ENCODE data around the gene EGFR. TPM values are rescaled to one million over a fixed set of nuclear protein-coding genes. Genes with fewer than 3 reads are reported as not detected.

EGFR gene
- polyA plus RNA-seq, 2 of the 4 experiments (the other 2 are of a cell fraction) = 59.5 to 63.8 TPM

- Histone ChIP-seq H3K4me2 (peak overlapping the region; percentile 80), H3K4me1 (peaks cover 25% of the 10 kb centered on the region), H3K9me3 (no peaks in the 10 kb centered on the region), H3K27ac (peak overlapping the region; percentile 97 to 98), H3K4me3 (no peak overlapping the region)
- CTCF ChIA-PET = interaction anchor here (0.6 to 3.8 kb wide), 8 partner anchors 13 to 237 kb away, joined by 3 to 20 read pairs (median 4); no protein-coding TSS in a partner anchor
- DNase-seq (ENCODE audit: low read depth in 1 of 2, low spot score in 1 of 2) (no peak), FAIRE-seq (no peak), ATAC-seq (no peak)
- TF ChIP-seq POLR2AphosphoS2 (conservative IDR thresholded peaks at IDR 0.05; ENCODE audit: low read length) (no peak), CEBPB (IDR thresholded peaks at IDR 0.05) (no peak)
- WGBS (ENCODE audit: missing lambda C conversion rate) = 96% methylated on average over 6 of the region's 6 CpGs
- POLR2A ChIA-PET = interaction anchor here (0.8 to 1.7 kb wide), 2 partner anchors 140 to 229 kb away, joined by 3 to 6 read pairs; no protein-coding TSS in a partner anchor
These were observed 976 bp upstream of the EGFR start for GRCh38 chr7:55017841-55018240.

- DNase-seq (ENCODE audit: low read depth in 1 of 2, low spot score in 1 of 2) (peak in 1 of 2 experiments; percentile 44), ATAC-seq (peak; percentile 18 to 54; a peak in 5 of 6 replicates), FAIRE-seq (no peak)
- Histone ChIP-seq H3K27ac (peak overlapping the region; percentile 97 to 98), H3K4me1 (peaks cover 39% of the 10 kb centered on the region), H3K9me3 (no peaks in the 10 kb centered on the region), H3K4me2 (peak overlapping the region; percentile 80), H3K4me3 (peak overlapping the region; percentile 95)
- TF ChIP-seq CHD2 (IDR thresholded peaks at IDR 0.05; ENCODE audit: low read length, partially characterized antibody) (no peak), JUN (IDR thresholded peaks at IDR 0.05) (peak; percentile 50 to 55; a peak in 3 of 5 replicates)
- WGBS (ENCODE audit: missing lambda C conversion rate) = 0% methylated on average over 4 of the region's 70 CpGs
- POLR2A ChIA-PET = interaction anchor here (0.7 to 3.8 kb wide), 12 partner anchors 11 to 1032 kb away, joined by 3 to 24 read pairs (median 3); partner anchors contain the start of genes CCT6A, PSPH and SEC61G
- CTCF ChIA-PET = interaction anchor here (0.7 to 3.8 kb wide), 13 partner anchors 10 to 248 kb away, joined by 3 to 20 read pairs (median 4); no protein-coding TSS in a partner anchor
These were observed 424 bp downstream of the EGFR start for GRCh38 chr7:55019191-55019690.

GRCh38 chr7:55019691-55020465 lies 1.1 kb downstream of the EGFR start:
- peaks cover 45% of the 10 kb centered on the region for H3K4me1 ChIP-seq
- peak overlapping the region; percentile 97 to 98 for H3K27ac ChIP-seq
- WGBS (ENCODE audit: missing lambda C conversion rate) = under 1% methylated on average over 29 of the region's 78 CpGs
- CTCF ChIA-PET = interaction anchor here (0.7 to 3.8 kb wide), 17 partner anchors 10 to 248 kb away, joined by 3 to 20 read pairs (median 4); no protein-coding TSS in a partner anchor
- H3K4me2 ChIP-seq = peak overlapping the region; percentile 80
- H3K9me3 ChIP-seq = no peaks in the 10 kb centered on the region
- POLR2A ChIA-PET = interaction anchor here (0.6 to 3.8 kb wide), 9 partner anchors 24 to 261 kb away, joined by 3 to 24 read pairs (median 4); partner anchors contain the start of gene SEC61G
- FAIRE-seq (no peak), DNase-seq (ENCODE audit: low read depth in 1 of 2, low spot score in 1 of 2) (peak in 1 of 2 experiments; percentile 62), ATAC-seq (peak; percentile 33 to 62; a peak in 5 of 6 replicates)
- peak overlapping the region; percentile 95 for H3K4me3 ChIP-seq
- TF ChIP-seq PHF8 (IDR thresholded peaks at IDR 0.05; ENCODE audit: borderline replicate concordance, low read depth) (0 out of 2 replicates have a peak, but pooled peaks have one; percentile 21), ESRRA (IDR thresholded peaks at IDR 0.05; ENCODE audit: borderline replicate concordance, low read length) (no peak), POLR2AphosphoS2 (conservative IDR thresholded peaks at IDR 0.05; ENCODE audit: low read length) (no peak), HOXA7 (CRISPR knock-in tag; IDR thresholded peaks at IDR 0.05) (no peak)

GRCh38 chr7:55020466-55020871 lies 1.7 kb downstream of the EGFR start:
- peak; percentile 42 to 57 for DNase-seq (ENCODE audit: low read depth in 1 of 2, low spot score in 1 of 2)
- CTCF ChIA-PET = interaction anchor here (0.6 to 3.3 kb wide), 12 partner anchors 17 to 247 kb away, joined by 3 to 14 read pairs (median 4); no protein-coding TSS in a partner anchor

More at GRCh38 chr7:55020466-55020871, 1.7 kb downstream of the EGFR start:
- peak overlapping the region; percentile 95 for H3K4me3 ChIP-seq
- peak overlapping the region; percentile 80 for H3K4me2 ChIP-seq
- FAIRE-seq (no peak), ATAC-seq (peak in 1 of 2 experiments; percentile 1; a peak in 1 of 6 replicates)
- 2% methylated on average over 11 of the region's 11 CpGs for WGBS (ENCODE audit: missing lambda C conversion rate)
- H3K4me1 ChIP-seq = peaks cover 51% of the 10 kb centered on the region
- no peaks in the 10 kb centered on the region for H3K9me3 ChIP-seq
- H3K27ac ChIP-seq = peak overlapping the region; percentile 97 to 98
- POLR2A ChIA-PET = interaction anchor here (0.9 to 3.8 kb wide), 6 partner anchors 10 to 113 kb away, joined by 3 to 24 read pairs (median 4); no protein-coding TSS in a partner anchor
- TF ChIP-seq POLR2A (IDR thresholded peaks at IDR 0.05; ENCODE audit: low read length) (no peak), CHD4 (IDR thresholded peaks at IDR 0.05; ENCODE audit: borderline replicate concordance) (no peak), JUN (IDR thresholded peaks at IDR 0.05) (peak in 1 of 2 experiments; percentile 37; a peak in 2 of 5 replicates), E2F6 (IDR thresholded peaks at IDR 0.05; ENCODE audit: borderline replicate concordance, low read depth) (0 out of 2 replicates have a peak, but pooled peaks have one; percentile 33), CEBPB (IDR thresholded peaks at IDR 0.05) (peak; percentile 48 to 84; a peak in 3 of 4 replicates), GATA3 (IDR thresholded peaks at IDR 0.05; ENCODE audit: borderline replicate concordance) (peak; percentile 16; the same call in 1 of the 2 replicates), ZC3H11A (IDR thresholded peaks at IDR 0.05) (no peak), MAX (IDR thresholded peaks at IDR 0.05) (peak; percentile 71; the same call in 1 of the 2 replicates), CHD2 (IDR thresholded peaks at IDR 0.05; ENCODE audit: low read length, partially characterized antibody) (no peak), KDM1A (IDR thresholded peaks at IDR 0.05; ENCODE audit: low read depth) (no peak)

Measured in A549 (cell line).